ENCODE data around the gene DNAI1.

DNAI1 gene

DNA sequence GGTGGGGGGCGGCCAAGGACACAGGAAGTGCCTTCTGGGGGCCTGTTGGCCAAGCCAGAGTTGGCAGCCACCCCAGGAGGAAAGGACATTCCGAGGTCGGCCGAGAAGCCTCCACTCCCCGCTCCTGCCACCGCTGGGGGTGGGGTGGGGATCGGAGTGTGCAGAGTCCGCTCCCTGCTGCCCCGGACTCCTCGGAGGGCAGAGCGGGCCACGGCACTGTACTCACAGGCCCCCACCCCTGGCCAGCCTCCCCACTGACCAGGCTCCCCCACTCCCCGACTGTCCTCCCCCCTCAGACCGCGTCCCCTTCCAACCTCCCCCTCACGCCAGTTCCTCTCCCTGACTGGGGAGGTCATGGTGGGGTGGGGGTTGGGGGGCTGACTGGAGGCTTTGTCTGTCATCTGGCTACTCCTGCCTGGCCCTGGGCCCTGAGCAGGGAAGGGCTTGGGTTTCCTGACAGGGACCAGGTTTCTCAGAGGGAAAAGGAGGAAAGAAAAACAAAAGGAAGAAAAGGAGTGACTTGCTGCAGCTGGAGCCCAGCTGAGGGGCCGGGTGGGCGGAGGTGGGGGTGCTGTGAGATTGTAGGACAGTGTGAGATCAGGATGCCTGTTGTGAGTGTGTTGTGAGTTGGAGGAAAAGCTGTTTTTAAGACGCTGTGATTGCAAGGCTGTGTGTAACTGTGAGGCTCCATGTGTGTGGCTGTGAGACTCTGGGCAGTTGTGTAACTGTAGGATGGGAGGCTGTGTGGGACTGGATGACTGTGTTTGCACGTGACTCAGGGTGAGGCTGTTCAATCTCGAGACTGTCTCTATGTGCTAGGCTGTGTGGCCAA is 101.2 kb downstream of the DNAI1 start:
- peak; percentile 29 for DNase-seq

DNA sequence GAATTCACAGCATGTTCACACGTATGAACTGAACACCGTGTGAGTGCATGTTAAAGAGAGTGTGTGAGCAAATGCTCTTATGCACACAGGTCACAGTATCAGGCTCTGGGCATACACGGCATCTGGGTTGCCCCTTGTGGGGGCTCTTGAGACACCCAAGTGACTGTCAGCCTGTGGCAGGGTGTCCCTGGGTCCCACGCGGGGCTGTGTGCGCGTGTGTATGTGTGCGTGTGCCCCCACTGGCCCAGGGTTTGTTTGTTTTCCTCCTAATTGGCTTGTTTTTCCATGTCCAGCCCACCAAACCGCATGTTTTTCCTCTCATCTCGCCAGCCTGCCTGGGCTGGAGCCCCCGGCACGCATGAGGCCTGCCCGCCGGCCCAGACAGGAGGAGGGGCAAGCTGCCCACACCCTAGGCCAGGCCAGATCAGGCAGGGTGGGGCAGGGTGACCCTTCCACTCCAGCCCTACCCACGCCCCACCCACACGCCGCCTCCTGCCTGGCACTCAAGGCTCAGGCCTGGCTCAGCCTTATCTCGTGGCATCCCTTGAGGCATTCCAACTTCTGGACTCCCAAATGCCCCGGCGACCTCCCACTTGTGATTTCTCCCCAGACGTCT is 102.1 kb downstream of the DNAI1 start:
- DNase-seq: no peak

DNA sequence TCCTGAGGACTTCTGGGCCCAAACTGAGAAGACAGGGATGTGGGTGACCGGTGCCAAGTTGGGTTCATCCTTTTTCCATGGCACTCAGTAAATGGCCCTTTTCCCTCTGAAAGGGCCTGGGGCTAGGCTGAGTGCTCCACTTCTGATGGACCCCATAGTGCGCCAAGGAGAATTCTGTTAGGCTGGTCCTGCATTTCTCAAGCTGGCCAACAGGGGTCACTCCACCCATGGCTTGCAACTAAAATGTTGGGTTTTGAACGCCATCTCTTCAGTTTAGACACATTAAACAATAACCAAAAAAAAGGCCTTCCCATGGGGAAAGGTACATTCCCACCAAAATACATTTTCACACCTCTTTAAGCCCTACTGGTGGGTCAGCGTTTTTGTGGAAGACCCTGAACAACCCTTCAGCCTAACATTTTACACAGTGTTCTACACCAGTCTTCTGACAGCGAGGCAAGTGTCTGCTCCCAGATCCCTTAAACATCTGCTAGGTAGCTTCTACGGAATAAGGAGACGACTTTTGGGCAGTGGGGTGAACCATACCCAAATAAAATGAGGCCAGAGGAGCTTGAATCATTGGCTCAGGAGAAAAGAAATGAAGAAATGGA is 103.6 kb downstream of the DNAI1 start:
- DNase-seq: no peak

DNA sequence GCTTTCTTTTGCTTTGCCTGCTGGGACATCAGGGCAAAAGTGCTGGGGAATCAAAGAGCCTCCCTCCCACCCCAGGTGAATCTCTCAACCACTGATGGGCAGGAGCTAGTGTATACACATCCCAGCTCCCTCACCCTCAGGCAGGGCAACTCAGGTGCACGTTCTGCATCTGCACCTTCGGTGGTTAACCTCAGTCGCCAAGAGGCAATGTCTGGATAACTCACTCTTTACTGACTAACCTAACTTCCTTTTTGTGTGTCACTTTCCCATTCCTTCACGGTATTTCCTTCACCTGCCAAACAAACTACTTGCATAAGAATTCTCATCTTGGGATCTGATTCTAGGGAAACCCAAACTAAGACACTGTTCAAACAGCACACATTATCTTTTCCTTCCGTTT is 104.7 kb downstream of the DNAI1 start:
- DNase-seq: no peak

DNA sequence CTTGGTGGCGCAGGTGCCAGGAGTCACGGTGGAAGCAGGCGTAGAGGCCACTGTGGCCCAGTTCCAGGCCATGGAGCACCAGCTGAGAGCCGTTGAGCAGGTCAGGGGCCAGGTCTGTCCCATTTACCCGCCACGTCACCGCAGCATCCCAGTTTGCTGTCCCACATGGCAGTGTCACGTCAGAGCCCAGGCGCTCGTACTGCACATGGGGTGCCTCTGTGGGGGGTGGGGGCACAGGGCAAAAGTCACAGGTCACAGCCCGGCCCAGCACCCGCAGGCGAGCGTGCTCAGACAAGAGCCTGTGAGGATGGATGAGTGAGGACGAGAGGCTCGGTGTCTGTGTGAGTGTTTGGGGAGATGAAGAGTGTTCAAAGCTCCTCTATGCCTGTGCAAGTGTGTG is 106.0 kb downstream of the DNAI1 start:
- no peak for DNase-seq

DNA sequence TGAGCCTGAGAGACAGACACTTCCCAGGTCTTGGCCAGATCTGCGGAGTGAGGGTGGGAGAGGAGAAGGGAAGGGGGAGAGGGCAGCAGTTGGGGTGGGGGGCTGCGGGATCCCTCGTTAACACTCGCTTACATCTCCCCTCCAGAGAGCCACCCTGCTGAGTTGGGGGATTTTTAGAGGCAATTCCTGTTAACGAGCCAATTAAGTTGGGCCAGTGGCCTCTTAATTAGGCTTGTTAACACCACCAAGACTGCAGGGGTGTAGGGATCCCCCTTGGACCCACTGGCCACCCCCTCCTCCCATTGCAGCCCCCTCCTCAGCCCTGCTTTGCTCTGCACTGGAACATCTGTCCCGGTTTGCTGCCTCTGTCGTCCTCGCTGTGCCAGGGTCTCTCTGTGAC is 107.3 kb downstream of the DNAI1 start:
- DNase-seq: no peak

DNA sequence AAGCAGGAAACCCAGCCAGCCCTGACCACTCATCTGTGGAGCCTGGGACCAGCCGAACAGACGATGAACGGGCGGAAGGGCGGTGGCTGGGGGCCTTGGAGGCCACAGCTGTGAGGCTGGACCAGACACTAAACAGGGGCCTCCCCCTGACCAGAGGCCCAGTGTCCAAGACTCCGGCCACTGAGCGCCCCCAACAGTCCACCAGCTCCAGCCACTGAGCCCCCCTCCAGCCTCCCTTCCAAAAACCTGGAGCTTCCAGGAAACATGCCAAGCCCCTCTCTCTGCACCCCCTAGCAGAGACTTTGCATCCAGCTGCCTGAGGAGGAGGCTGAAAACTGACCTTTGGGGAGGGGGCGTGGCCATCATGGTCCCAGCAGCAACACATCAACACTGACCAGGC is 107.7 kb downstream of the DNAI1 start:
- no peak for DNase-seq

DNA sequence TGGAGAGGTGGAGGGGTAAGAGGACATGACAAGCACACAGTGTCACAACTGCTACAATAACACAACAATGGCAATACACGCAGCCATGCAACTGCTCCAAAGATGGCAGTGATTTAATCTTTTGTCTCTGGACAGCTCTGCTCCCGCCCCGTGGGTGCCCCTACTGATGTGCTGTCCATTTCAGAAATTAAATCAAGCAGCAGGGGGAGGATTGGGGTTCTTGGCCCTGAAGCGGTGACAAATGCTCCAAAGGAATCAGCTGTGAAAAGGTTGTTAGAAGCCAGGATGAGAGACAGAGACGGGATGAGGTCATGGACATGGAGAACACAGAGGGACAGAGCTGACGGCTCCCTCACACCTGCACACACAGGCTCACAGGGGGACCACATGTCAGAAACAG is 108.4 kb downstream of the DNAI1 start:
- DNase-seq: no peak

DNA sequence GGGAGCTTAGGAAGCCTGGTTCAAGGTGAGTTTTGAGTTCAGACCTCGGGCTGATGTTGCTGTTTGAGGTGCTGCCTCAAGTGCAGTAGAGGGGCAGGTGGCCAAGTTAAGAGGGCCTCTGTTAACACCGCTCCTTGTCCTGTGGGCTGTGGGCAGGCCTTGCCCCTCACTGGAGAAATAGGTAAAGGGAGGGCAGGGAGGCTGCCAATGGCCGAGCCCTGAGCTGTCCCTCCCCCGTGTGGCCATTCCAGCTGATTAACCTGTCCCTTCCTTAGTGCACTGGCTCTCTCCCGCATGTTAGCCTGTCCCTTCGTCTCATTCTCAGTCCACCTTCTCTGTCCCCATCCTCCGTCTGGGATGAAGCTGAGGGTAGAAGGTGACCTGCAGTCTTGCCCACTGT is 109.5 kb downstream of the DNAI1 start:
- DNase-seq: no peak

DNA sequence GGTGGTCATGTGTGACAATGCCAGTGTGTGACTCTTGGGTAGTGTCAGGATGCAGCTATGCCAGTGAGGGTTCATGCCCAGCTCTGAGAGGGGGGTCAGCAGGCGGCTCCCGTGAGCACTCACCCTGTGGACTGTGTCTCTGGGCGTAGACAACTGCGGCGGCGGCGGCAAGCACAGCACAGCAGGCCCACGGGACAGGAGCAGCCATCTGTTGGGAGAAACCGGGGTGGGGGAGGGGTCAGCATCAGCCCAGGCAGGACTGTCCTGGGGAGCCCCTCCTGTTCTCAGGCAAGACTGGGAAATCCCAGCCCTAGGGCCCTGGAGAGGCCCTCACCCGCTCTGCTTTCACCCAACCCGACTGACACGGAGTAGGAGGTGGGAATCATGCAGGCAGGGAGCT is 110.2 kb downstream of the DNAI1 start:
- no peak for DNase-seq

DNA sequence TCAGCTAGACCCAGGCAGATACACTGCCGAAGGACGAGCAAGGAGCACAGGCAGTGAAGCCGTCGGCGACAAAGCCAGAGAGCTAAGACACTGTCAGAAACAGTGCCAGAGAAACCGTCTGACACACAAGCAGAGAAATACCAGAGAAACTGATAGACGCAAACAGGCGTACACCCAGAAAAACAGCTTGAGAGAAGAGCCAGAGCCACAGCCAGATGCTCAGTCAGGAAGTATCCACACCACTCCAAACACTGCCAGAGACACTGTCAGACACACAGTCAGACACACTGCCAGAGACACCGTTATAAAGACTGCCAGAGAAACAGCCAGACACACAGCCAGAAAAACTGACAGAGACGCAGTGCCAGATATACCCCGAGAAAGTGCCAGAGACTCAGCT is 111.8 kb downstream of the DNAI1 start:
- no peak for DNase-seq

Data from fibroblast of skin of back (primary cell).